Activated B cell treated with CpG ODN at 0.5 μM for 24 hours (primary cell): ENCODE data around the gene JADE1. TPM values are rescaled to one million over a fixed set of nuclear protein-coding genes. Genes with fewer than 3 reads are reported as not detected.

Source experiments
- ATAC-seq: fragments of 200-7000 bp; cut with Tn5 transposase; one replicate; pipeline ENCODE4 v1.10.0; 2021; ENCODE audit warnings: low read depth, mild to moderate bottlenecking, moderate library complexity
- CTCF ChIA-PET: fragments of 350-600 bp; sonication (Branson Sonifier 250); formaldehyde crosslinking; loops from one replicate; lab custom pipeline; 2021; ENCODE audit warnings: antibody characterized with exemption; lab: Charles Lee
- POLR2A ChIA-PET: fragments of 350-600 bp; sonication (Branson Sonifier 250); formaldehyde crosslinking; loops from one replicate; lab custom pipeline; 2021; ENCODE audit warnings: antibody characterized with exemption; lab: Charles Lee
- DNase-seq: peaks from one replicate; pipeline ENCODE4 v3.0.0; 2022
- H3K27ac Mint-ChIP-seq: one replicate; pipeline ENCODE4 v1.8.0; 2020; ENCODE audit warnings: mixed read lengths
- H3K27me3 Mint-ChIP-seq: one replicate; pipeline ENCODE4 v1.8.0; 2021; ENCODE audit warnings: mixed read lengths
- H3K36me3 Mint-ChIP-seq: one replicate; pipeline ENCODE4 v1.8.0; 2021; ENCODE audit warnings: low read depth, mixed read lengths
- H3K4me1 Mint-ChIP-seq: one replicate; pipeline ENCODE4 v1.8.0; 2021; ENCODE audit warnings: mixed read lengths
- H3K4me3 Mint-ChIP-seq: one replicate; pipeline ENCODE4 v1.8.0; 2020; ENCODE audit warnings: mild to moderate bottlenecking, mixed read lengths
- H3K9me3 Mint-ChIP-seq: one replicate; pipeline ENCODE4 v1.8.0; 2020; ENCODE audit warnings: mixed read lengths
- intact Hi-C: fragments of 100-400 bp; cut with micrococcal nuclease; formaldehyde crosslinking; loops from one replicate; pipeline ENCODE4 v1.15.1; 2024
- total RNA-seq: library from RNA; stranded (reverse); gene quantifications from 2 replicates; pipeline ENCODE4 v1.2.3, GENCODE V29; 2022
- TF ChIP-seq, protein P1 (sequence below): fragments of 200-600 bp; IDR thresholded peaks from one replicate; pipeline ENCODE4 v1.8.0; 2022; ENCODE audit warnings: antibody characterized with exemption, mild to moderate bottlenecking

The JADE1 gene
- total RNA-seq, 1 donor from 2014 or later: 29.2 TPM

DNA sequence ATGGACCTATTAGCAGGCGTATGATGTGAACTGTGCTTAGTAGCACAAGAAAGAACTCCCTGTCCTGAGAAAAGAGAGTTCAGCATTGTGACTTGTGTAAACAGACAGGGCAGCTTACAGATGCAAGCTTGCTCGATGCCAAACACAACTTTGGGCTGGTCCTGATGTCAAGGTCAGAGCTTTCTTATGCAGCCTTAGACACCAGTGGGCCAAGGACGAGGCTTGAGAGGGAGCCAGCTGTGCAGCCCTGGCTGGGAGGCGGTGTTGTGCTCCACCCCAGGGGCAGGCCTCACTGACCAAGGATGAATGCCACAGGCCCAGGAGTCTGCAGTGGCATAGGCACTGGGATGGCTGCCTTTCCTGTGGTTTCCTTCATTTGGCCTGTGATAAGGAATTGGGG, 35.4 kb downstream of the JADE1 start:
- POLR2A ChIA-PET: no interaction called here
- Mint-ChIP-seq H3K36me3 (peaks cover 90% of the 10 kb centered on the region), H3K9me3 (no peaks in the 10 kb centered on the region), H3K4me1 (peaks cover 6% of the 10 kb centered on the region), H3K4me3 (no peak overlapping the region), H3K27ac (no peak overlapping the region), H3K27me3 (no peaks in the 10 kb centered on the region)
- intact Hi-C loops: no loop called here
- CTCF ChIA-PET: no interaction called here
- TF ChIP-seq, protein P1, sequence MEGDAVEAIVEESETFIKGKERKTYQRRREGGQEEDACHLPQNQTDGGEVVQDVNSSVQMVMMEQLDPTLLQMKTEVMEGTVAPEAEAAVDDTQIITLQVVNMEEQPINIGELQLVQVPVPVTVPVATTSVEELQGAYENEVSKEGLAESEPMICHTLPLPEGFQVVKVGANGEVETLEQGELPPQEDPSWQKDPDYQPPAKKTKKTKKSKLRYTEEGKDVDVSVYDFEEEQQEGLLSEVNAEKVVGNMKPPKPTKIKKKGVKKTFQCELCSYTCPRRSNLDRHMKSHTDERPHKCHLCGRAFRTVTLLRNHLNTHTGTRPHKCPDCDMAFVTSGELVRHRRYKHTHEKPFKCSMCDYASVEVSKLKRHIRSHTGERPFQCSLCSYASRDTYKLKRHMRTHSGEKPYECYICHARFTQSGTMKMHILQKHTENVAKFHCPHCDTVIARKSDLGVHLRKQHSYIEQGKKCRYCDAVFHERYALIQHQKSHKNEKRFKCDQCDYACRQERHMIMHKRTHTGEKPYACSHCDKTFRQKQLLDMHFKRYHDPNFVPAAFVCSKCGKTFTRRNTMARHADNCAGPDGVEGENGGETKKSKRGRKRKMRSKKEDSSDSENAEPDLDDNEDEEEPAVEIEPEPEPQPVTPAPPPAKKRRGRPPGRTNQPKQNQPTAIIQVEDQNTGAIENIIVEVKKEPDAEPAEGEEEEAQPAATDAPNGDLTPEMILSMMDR: no peak
- no peak for DNase-seq
- no peak for ATAC-seq

DNA sequence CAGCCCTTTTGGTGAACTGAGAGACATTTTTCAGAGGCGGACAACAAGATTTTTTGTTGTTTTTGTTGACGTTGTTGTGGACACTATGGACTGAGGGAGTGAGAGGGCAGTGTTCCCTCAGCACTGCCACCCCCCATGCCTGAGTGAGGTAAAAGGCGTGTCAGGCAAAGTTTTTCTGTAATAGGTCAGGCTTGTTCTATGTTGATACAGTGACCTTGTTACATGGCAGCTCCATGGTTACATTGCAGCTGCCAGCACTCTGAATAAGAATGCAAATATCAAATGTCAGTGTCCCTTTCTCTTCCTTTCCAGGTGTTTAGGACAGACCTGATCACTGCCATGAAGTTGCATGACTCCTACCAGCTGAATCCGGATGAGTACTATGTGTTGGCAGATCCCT, 36.6 kb downstream of the JADE1 start:
- H3K4me1 Mint-ChIP-seq: no peaks in the 10 kb centered on the region
- TF ChIP-seq, protein P1: no peak
- H3K4me3 Mint-ChIP-seq: no peak overlapping the region
- no peaks in the 10 kb centered on the region for H3K27me3 Mint-ChIP-seq
- H3K27ac Mint-ChIP-seq: no peak overlapping the region
- no peaks in the 10 kb centered on the region for H3K9me3 Mint-ChIP-seq
- intact Hi-C loops: no loop called here
- ATAC-seq (no peak), DNase-seq (no peak)
- ChIA-PET POLR2A (no interaction called here), CTCF (no interaction called here)
- H3K36me3 Mint-ChIP-seq: peaks cover 94% of the 10 kb centered on the region

DNA sequence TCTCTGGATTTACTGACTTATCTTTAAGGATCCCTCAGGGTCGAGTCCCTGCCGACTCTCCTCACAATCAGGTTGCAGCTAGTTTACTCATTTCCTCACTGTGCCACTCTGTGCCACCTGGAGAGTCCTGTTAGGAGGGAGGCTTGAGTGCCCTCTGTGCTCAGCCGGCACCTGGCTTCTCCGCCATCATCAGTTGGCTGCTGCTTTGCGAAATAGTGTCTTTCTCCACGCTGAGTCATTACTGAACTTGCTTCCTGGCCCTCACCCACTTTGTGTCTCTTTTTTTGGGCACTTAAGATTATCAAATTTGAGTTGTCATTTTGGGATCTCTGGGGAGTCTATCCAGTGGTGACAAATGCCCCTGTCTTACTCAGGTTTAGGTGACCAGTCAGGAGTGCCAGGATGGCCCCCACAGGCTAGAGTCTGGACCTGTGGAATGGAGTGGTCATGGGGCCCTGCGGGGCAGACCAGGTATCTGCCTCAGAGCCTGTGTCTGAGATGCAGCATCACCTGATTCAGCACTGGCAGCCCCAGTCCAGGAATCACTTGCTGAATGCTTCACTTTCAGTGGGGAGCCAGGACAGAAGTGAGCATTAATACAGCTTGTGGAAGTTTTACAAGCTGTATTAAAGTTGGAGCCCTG, 37.7 kb downstream of the JADE1 start:
- no peaks in the 10 kb centered on the region for H3K4me1 Mint-ChIP-seq
- intact Hi-C loops: no loop called here
- peaks cover 96% of the 10 kb centered on the region for H3K36me3 Mint-ChIP-seq
- DNase-seq: no peak
- no peak for ATAC-seq
- ChIA-PET CTCF (no interaction called here), POLR2A (no interaction called here)
- no peaks in the 10 kb centered on the region for H3K27me3 Mint-ChIP-seq
- H3K4me3 Mint-ChIP-seq: no peak overlapping the region
- H3K9me3 Mint-ChIP-seq: no peaks in the 10 kb centered on the region
- no peak overlapping the region for H3K27ac Mint-ChIP-seq
- TF ChIP-seq, protein P1: no peak

DNA sequence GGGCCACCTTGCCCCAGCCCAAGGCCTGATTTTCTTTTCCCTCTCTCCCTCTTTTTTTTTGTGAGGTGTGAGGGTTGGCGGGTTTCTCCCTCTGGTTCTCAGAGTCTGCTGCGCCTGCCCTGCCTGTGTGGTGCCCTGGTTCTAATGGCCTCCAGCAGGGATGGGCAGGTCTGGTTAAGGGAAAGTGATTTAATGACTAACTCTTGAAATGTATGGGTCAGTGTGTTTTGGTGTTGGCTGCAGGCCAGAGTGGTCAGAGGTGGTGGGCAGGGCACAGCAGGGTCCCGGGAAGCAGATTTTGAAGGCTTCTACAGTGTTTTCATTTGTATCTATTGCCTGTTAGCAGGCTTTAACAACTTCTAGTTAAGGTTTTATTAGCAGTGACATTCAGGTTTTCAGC, 39.0 kb downstream of the JADE1 start:
- TF ChIP-seq, protein P1: no peak
- peaks cover 97% of the 10 kb centered on the region for H3K36me3 Mint-ChIP-seq
- H3K4me3 Mint-ChIP-seq: no peak overlapping the region

DNA sequence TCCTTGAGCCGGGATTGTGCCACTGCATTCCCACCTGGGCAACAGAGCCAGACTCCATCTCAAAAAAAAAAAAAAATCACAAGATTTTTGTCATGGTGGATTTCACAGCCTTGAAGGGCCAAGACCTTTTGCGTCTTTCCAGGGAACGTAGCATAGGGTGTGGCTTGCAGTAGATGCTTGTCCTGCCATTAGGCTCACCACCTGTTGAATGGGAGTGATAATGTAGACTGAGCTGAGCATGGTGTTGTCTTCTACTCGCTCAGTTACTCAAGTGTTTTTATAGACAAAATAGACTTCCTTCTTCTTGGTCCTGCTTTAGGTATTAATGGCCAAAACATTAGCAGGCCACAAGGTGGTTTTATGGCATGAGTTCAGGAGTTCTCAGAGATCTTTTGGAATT, 40.8 kb downstream of the JADE1 start:
- H3K4me1 Mint-ChIP-seq: peaks cover 9% of the 10 kb centered on the region
- intact Hi-C loops: no loop called here
- CTCF ChIA-PET: interaction anchor here (0.8 kb wide), 1 partner anchor 13 kb away, joined by 3 read pairs; no protein-coding TSS in a partner anchor
- TF ChIP-seq, protein P1: no peak
- no peaks in the 10 kb centered on the region for H3K27me3 Mint-ChIP-seq
- H3K36me3 Mint-ChIP-seq: peaks cover 96% of the 10 kb centered on the region
- POLR2A ChIA-PET: no interaction called here
- no peak for ATAC-seq
- H3K4me3 Mint-ChIP-seq: no peak overlapping the region
- no peak overlapping the region for H3K27ac Mint-ChIP-seq
- H3K9me3 Mint-ChIP-seq: no peaks in the 10 kb centered on the region
- DNase-seq: no peak

More for the DNA sequence above, 39.0 kb downstream of the JADE1 start:
- ChIA-PET POLR2A (no interaction called here), CTCF (no interaction called here)
- intact Hi-C loops: no loop called here
- DNase-seq: no peak
- Mint-ChIP-seq H3K9me3 (no peaks in the 10 kb centered on the region), H3K27ac (no peak overlapping the region), H3K4me1 (no peaks in the 10 kb centered on the region), H3K27me3 (no peaks in the 10 kb centered on the region)
- no peak for ATAC-seq
